ENCODE results near the gene RTEL1. TPM values are rescaled to one million over a fixed set of nuclear protein-coding genes. Genes with fewer than 3 reads are reported as not detected.

The RTEL1 gene
- total RNA-seq: 24.5 and 29.5 TPM in 2 replicates

GRCh38 chr20:63657937-63658748 is at the start of gene RTEL1:
TSS of gene RTEL1 (plus strand) at chr20:63658312. CDS start at chr20:63659403, 1,091 bp downstream.

GRCh38 chr20:63626424-63627128 is 31.5 kb upstream of the RTEL1 start, which contains the start of gene GMEB2:
TSS of gene GMEB2 (minus strand) at chr20:63627101. CDS start at chr20:63619397, 7,704 bp downstream.

GRCh38 chr20:63653041-63653973 is 4.8 kb upstream of the RTEL1 start, which contains the start of gene STMN3:
TSS of gene STMN3 (minus strand) at chr20:63653424. CDS start at chr20:63653345, 79 bp downstream.

GRCh38 chr20:63696628-63697356 is 38.7 kb downstream of the RTEL1 start, which contains the start of gene TNFRSF6B:
TSS of gene TNFRSF6B (plus strand) at chr20:63696652. CDS start at chr20:63696768, 116 bp downstream.

GRCh38 chr20:63707558-63708300 is 49.6 kb downstream of the RTEL1 start, which contains the start of the genes ARFRP1 and ZGPAT:
TSS of gene ARFRP1 (minus strand) at chr20:63707976. CDS start at chr20:63707091, 885 bp downstream.
TSS of gene ZGPAT (plus strand) at chr20:63708039. CDS start at chr20:63708581, 542 bp downstream.

GRCh38 chr20:63735859-63736718 is 78.0 kb downstream of the RTEL1 start, which contains the start of gene LIME1:
TSS of gene LIME1 (plus strand) at chr20:63736664. CDS start at chr20:63737550, 886 bp downstream.

GRCh38 chr20:63739130-63740069 is 81.3 kb downstream of the RTEL1 start, which contains the start of gene SLC2A4RG:
TSS of gene SLC2A4RG (plus strand) at chr20:63739776. CDS start at chr20:63739913, 137 bp downstream.

Small RNAs within 50 kb of the gene (small RNA-seq; reads per million reads assigned to genes)
- gene LIME1 (ENCODE audit: low replicate concordance): not detected
- gene TNFRSF6B (ENCODE audit: low replicate concordance): not detected

Other genes with a start within 250 kb of the RTEL1 start
- not detected in 2 replicates for gene KCNQ2, start 185.7 kb upstream of the RTEL1 start, total RNA-seq
- gene EEF1A2, start 159.2 kb upstream of the RTEL1 start, total RNA-seq: 1.3 and 4.6 TPM in 2 replicates
- gene PPDPF, start 137.5 kb upstream of the RTEL1 start, total RNA-seq: 63.5 and 86.3 TPM in 2 replicates
- 0.14 and 0.44 TPM in 2 replicates for gene PTK6, start 120.9 kb upstream of the RTEL1 start, total RNA-seq
- gene SRMS, start 110.6 kb upstream of the RTEL1 start, total RNA-seq: not detected in 2 replicates
- gene FNDC11, start 104.2 kb upstream of the RTEL1 start, total RNA-seq: 0.43 and 0.88 TPM in 2 replicates
- gene HELZ2, start 84.1 kb upstream of the RTEL1 start, total RNA-seq: 42.7 and 81.7 TPM in 2 replicates
- 11.2 and 16.0 TPM in 2 replicates for gene GMEB2, start 31.2 kb upstream of the RTEL1 start, total RNA-seq
- 9.2 and 41.1 TPM in 2 replicates for gene STMN3, start 4.9 kb upstream of the RTEL1 start, total RNA-seq
- 3.9 and 35.9 TPM in 2 replicates for gene TNFRSF6B, start 38.3 kb downstream of the RTEL1 start, total RNA-seq
- 43.4 and 45.5 TPM in 2 replicates for gene ARFRP1, start 49.7 kb downstream of the RTEL1 start, total RNA-seq
- gene ZGPAT, start 49.7 kb downstream of the RTEL1 start, total RNA-seq: 20.6 and 24.9 TPM in 2 replicates
- 3.1 and 4.2 TPM in 2 replicates for gene LIME1, start 78.4 kb downstream of the RTEL1 start, total RNA-seq
- 27.6 and 54.1 TPM in 2 replicates for gene SLC2A4RG, start 81.5 kb downstream of the RTEL1 start, total RNA-seq
- gene ZBTB46, start 173.0 kb downstream of the RTEL1 start, total RNA-seq: 3.3 and 20.5 TPM in 2 replicates
- gene ABHD16B, start 203.2 kb downstream of the RTEL1 start, total RNA-seq: not detected in 2 replicates
- 145 and 153 TPM in 2 replicates for gene TPD52L2, start 207.0 kb downstream of the RTEL1 start, total RNA-seq
- 51.9 and 77.0 TPM in 2 replicates for gene DNAJC5, start 236.8 kb downstream of the RTEL1 start, total RNA-seq